ENCODE measurements around the gene BCAS2. TPM values are rescaled to one million over a fixed set of nuclear protein-coding genes. Genes with fewer than 3 reads are reported as not detected.

BCAS2 gene
- total and polyA plus RNA-seq, 2 experiments from 2014 or later = 26.2 to 66.1 TPM

- Histone ChIP-seq H3K9me3 (ENCODE audit: low read depth) (no peaks in the 10 kb centered on the region), H3K4me3 (no peak overlapping the region), H3K36me3 (no peaks in the 10 kb centered on the region), H3K27ac (no peak overlapping the region), H3K27me3 (no peaks in the 10 kb centered on the region), H3K4me1 (ENCODE audit: low read depth) (no peaks in the 10 kb centered on the region)
- no peak for DNase-seq (ENCODE audit: low read depth in 1 of 2, low spot score in 1 of 2)
- TF ChIP-seq CTCF (IDR thresholded peaks at IDR 0.05; ENCODE audit: low read depth, low read length) = no peak
Measured at GRCh38 chr1:114559356-114559755, 22.1 kb downstream of the BCAS2 start.

GRCh38 chr1:114558544-114558943, 22.9 kb downstream of the BCAS2 start:
- peak; percentile 10 to 29 for DNase-seq (ENCODE audit: low read depth in 1 of 2, low spot score in 1 of 2)
- Histone ChIP-seq H3K9me3 (ENCODE audit: low read depth) (no peaks in the 10 kb centered on the region), H3K27me3 (no peaks in the 10 kb centered on the region), H3K4me1 (ENCODE audit: low read depth) (no peaks in the 10 kb centered on the region), H3K4me3 (no peak overlapping the region), H3K36me3 (no peaks in the 10 kb centered on the region), H3K27ac (no peak overlapping the region)
- TF ChIP-seq CTCF (IDR thresholded peaks at IDR 0.05; ENCODE audit: low read depth, low read length) = peak; percentile 42

GRCh38 chr1:114554577-114554976, 26.8 kb downstream of the BCAS2 start:
- no peaks in the 10 kb centered on the region for H3K4me1 ChIP-seq (ENCODE audit: low read depth)
- TF ChIP-seq CTCF (IDR thresholded peaks at IDR 0.05; ENCODE audit: low read depth, low read length) = no peak
- no peaks in the 10 kb centered on the region for H3K36me3 ChIP-seq
- DNase-seq (ENCODE audit: low read depth in 1 of 2, low spot score in 1 of 2) = no peak
- no peaks in the 10 kb centered on the region for H3K9me3 ChIP-seq (ENCODE audit: low read depth)
- no peak overlapping the region for H3K4me3 ChIP-seq
- H3K27ac ChIP-seq = no peak overlapping the region
- no peaks in the 10 kb centered on the region for H3K27me3 ChIP-seq

- no peaks in the 10 kb centered on the region for H3K9me3 ChIP-seq (ENCODE audit: low read depth)
- DNase-seq (ENCODE audit: low read depth in 1 of 2, low spot score in 1 of 2) = no peak
- H3K27me3 ChIP-seq = no peaks in the 10 kb centered on the region
- H3K4me1 ChIP-seq (ENCODE audit: low read depth) = no peaks in the 10 kb centered on the region
- H3K4me3 ChIP-seq = no peak overlapping the region
- no peak for TF ChIP-seq CTCF (IDR thresholded peaks at IDR 0.05; ENCODE audit: low read depth, low read length)
- H3K36me3 ChIP-seq = no peaks in the 10 kb centered on the region
- no peak overlapping the region for H3K27ac ChIP-seq
Measured at GRCh38 chr1:114552106-114552639, 29.2 kb downstream of the BCAS2 start.

- no peaks in the 10 kb centered on the region for H3K4me1 ChIP-seq (ENCODE audit: low read depth)
- no peaks in the 10 kb centered on the region for H3K9me3 ChIP-seq (ENCODE audit: low read depth)
- no peak overlapping the region for H3K27ac ChIP-seq
- TF ChIP-seq CTCF (IDR thresholded peaks at IDR 0.05; ENCODE audit: low read depth, low read length) = peak; percentile 2
- H3K27me3 ChIP-seq = no peaks in the 10 kb centered on the region
- no peak overlapping the region for H3K4me3 ChIP-seq
- H3K36me3 ChIP-seq = no peaks in the 10 kb centered on the region
- DNase-seq (ENCODE audit: low read depth in 1 of 2, low spot score in 1 of 2) = peak in 1 of 2 donors; percentile 12
Measured at GRCh38 chr1:114551400-114551799, 30.0 kb downstream of the BCAS2 start.

- no peak for DNase-seq (ENCODE audit: low read depth in 1 of 2, low spot score in 1 of 2)
- Histone ChIP-seq H3K4me1 (ENCODE audit: low read depth) (no peaks in the 10 kb centered on the region), H3K4me3 (no peak overlapping the region), H3K9me3 (ENCODE audit: low read depth) (no peaks in the 10 kb centered on the region), H3K36me3 (no peaks in the 10 kb centered on the region), H3K27ac (no peak overlapping the region), H3K27me3 (no peaks in the 10 kb centered on the region)
- TF ChIP-seq CTCF (IDR thresholded peaks at IDR 0.05; ENCODE audit: low read depth, low read length) = no peak
Measured at GRCh38 chr1:114550336-114550735, 31.1 kb downstream of the BCAS2 start.
